GM20431 (cell line): ENCODE data around the gene COX8A.
"Not testable (repeated sequence)": the region's sequence is repeated elsewhere in the genome, so short reads cannot be mapped to it uniquely, and the experiment has no call there.

ENCODE experiments used
- in situ Hi-C: fragments of 300-500 bp; cut with MseI, MboI; formaldehyde crosslinking; loops from one replicate; pipeline ENCODE4 v1.15.0; 2020; ENCODE audit warnings: low sequenced_read_pairs; ENCODE audit not compliant: unreplicated experiment

COX8A gene

DNA sequence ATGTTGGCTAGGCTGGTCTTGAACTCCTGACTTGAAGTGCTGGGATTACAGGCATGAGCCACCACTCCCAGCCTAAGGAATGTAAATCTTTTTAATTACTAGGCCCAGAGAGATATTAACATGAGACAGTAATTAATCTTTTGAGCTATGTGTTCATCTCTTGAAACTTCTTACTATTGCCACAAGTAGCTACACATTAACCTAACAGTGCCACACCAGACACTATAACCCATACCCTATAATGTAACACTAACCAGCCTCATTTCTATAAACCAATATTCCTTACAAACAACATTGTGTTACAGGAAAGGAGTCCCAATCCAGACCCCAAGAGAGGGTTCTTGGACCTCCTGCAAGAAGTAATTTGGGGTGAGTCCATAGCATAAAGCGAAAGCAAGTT, 8.0 kb upstream of the COX8A start:
- in situ Hi-C loops = no loop called here

DNA sequence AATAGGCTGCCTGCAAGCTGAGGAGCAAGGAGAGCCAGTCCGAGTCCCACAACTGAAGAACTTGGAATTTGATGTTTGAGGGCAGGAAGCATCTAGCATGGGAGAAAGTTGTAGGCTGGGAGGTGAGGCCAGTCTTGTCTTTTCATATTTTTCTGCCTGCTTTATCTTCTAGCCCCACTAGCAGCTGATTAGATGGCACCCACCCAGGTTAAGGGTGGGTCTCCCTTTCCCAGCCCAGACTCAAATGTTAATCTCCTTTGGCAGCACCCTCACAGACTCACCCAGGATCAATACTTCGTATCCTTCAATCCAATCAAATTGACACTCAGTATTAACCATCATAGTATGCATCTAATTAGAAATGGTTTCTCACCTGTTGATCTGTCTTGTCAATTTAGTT, 5.0 kb upstream of the COX8A start:
- in situ Hi-C loops = no loop called here

DNA sequence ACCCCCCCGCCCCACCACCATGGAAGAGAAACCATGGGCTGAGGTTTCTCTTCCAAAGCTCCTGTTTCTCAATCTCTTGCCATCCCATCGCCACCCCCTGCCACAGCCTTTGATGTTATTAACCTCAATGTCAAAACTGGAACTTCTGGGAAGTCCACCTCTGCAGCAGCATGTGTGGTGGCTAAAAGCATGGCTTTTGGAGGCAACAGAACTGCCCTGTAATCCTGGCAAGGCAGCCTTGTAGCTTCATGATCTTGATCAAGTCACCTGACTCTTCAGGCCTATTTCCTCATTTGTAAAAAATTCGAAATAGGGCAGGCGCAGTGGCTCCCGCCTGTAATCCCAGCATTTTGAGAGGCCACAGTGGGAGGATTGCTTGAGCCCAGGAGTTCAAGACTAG, 3.5 kb upstream of the COX8A start:
- in situ Hi-C loops = no loop called here

DNA sequence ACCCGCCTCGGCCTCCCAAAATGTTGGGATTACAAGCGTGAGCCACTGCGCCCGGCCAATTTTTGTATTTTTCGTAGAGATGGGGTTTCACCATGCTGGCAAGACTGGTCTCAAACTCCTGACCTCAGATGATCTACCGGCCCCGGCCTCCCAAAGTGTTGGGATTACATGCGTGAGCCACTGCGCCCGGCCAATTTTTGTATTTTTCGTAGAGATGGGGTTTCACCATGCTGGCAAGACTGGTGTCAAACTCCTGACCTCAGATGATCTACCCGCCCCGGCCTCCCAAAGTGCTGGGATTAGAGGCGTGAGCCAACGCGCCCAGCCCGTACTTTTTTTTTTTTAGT, 535 bp upstream of the COX8A start:
- in situ Hi-C loops = not testable (repeated sequence)

DNA sequence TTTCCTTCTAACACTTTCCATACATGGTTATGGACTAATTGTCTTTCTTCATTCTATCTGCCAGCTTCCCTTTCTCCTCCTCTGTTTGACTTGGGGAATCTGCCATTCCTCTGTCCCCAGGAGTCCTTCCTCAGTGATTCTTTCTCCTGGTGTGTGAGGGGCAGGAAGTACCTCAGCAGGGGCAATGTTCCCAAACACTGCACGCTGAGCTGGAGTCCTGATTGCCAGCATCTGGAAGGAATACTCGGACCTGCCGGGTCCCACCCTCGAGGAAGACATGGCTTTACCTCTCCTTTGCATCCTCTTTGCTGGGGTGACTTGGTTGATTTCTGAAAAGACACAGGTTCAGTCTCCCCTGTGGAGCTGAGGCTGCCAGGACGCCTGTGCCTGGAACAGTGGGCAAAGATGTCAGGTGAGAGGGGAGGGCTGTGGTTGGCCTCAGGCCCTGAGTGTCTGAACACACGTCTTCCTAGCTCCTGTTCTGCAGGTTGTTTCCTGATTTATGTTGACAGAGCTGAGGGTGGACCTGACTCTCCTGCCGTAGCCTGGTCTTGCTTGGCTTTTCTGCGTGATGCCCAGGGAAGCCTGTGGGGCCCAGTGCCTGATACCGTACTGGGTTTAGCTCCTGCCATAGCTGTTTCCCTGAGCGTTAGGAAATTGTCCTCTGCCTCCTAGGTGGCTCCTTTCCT, 4.3 kb downstream of the COX8A start:
- in situ Hi-C loops = no loop called here

DNA sequence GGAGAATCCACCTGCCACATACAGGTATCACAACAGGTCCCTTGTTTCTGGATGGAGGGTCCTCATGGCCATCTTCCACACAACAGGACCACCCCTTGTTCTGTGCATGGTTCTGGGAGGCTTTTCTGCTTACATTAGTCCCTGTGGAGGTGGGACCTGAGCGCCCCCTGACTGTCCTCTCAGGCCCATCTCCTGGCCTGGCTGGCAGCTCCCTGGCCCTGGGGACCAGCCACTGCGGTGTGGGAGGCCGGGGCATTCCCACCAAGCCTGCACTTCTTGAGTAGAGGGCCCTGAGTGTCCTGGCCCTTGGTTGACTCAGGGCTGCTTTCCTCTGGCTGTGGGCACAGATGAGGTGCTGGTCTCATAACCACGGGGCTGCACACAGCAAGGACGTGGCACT, 5.0 kb downstream of the COX8A start:
- in situ Hi-C loops = no loop called here

DNA sequence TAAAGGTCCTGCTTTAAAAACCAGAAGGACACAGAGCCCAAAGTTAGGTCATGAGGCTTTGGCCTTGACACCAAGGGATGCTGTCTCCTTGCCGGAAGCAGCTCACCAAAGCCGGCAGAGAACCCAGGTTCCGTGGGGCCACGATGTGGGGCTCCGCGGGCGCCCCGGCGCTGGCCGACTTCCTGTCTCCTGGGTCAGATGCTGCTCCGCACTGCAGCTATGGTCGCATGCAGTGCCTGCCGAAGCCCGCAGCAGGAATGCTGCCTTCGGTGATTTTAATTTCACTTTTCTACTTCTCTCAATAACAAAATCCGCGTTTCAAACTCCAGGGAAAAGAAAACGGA, 11.4 kb downstream of the COX8A start:
- in situ Hi-C loops = no loop called here

DNA sequence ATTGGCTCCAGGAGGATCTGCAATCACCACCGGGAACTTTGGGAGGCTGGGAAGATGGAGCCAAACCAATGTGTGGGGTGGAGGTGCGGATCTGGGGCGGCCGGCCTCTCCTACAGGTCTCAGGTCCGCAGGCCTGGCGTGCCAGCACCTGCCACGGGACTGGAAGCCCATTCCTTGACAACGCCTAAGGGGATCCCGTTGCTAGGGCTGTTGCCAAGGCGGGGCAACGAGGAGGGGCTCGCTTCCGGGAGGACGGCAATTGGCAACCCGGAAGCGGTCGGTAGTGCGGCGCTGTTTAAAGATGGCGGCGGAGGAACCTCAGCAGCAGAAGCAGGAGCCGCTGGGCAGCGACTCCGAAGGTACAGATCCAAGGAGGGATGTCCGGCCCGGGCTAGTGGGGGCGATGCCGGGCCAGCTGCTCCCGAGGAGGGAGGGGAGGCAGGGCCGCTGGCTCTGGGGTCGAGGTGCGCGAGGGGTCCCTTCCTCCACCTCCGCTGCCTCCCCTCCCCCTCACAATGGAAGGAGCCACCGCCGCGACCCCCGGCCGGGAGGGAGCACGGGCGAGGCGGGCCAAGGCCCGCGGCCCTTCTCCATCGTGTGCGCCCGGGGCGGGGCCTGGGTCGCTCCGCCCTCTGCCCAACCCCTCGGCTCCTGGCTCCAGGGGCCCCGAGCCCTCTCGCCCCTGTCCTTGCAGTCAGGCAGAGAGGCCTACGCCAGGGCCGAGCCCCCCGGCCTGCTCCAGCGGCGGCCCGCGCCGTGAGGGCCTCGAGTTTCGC, 11.9 kb downstream of the COX8A start, which contains the start of gene OTUB1:
Gene OTUB1, plus strand, starts transcription at position 283 of the 776 bp plus-strand sequence. Its CDS starts 19 bp downstream, at position 302.
- in situ Hi-C loops = no loop called here

DNA sequence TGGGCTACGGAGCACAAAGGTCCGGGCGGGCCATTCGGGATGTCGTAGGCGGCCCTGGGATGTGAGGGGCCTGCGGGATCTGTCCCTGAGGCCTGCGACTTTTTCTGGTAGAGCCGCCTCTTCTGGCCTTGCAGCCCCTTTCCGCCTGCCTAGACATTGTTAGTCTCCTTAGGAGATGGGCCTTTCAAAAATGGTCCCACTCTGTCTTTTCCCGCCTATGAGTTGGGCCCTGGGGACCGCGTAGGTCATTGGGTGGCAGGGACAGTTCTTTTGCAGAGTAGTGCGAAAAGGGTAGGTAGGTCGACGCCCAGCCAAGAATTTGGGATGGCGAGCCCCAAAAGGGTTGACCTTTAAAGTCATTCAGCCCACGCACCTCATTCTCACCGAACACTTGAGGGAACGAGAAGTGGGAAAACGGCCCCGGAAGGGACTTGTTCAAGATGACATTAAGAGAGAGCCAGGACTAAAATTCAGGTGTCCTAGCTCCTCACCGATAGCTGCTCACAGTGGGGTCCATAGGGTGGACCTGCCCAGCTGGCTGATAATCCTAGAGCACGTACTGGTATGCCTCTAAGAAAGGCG, 12.6 kb downstream of the COX8A start:
- in situ Hi-C loops = no loop called here

DNA sequence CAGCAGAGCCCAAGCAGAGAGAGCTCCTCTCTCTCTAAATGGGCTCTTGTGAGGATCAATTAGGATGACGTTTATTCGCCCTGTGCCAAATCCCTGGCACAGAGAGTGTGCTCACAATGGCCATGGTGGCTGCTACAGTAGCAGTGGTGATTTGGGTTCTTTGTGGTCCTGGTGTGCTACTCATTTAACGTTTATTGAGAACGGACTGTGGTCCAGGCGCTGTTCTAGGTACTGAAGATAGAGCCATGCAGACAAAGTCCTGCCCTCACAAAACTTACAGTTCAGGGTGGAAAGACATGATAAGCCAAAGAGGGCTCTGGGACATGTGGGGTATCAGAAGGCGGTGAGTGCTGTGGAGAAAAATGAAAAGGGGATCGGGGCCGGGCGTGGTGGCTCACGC, 17.1 kb downstream of the COX8A start:
- in situ Hi-C loops = no loop called here

DNA sequence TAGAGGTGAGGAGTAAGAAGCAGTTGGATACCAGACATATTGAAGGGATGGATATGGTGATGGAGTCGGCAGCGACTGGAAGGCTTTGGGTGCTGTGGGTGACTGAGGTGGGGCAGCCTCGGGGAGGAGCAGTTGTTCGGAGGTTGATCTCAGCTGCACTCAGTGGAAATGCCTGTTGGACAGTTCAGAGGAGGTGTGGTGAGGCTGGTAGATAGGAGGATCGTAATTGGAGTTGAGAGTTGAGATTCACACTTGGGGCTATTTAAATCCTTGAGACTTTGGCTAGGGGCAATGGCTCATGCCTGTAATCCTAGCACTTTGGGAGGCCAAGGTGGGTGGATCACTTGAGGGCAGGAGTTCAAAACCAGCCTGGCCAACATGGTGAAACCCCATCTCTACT, 18.7 kb downstream of the COX8A start:
- in situ Hi-C loops = no loop called here

DNA sequence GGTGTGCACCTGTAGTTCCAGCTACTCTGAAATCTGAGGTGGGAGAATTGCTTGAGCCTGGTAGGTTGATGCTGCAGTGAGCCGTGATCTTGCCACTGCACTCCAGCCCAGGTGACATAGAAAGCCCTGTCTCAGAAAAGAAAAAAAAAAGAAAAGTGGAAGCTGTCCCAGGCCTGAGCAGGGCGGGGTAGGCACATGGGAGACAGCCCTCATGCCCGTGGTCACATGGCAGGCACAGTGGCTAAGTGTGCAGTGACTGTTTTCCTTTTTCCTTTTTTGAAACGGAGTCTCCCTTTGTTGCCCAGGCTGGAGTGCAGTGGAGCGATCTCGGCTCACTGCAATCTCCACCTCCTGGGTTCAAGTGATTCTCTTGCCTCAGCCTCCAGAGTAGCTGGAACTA, 19.6 kb downstream of the COX8A start:
- in situ Hi-C loops = no loop called here

DNA sequence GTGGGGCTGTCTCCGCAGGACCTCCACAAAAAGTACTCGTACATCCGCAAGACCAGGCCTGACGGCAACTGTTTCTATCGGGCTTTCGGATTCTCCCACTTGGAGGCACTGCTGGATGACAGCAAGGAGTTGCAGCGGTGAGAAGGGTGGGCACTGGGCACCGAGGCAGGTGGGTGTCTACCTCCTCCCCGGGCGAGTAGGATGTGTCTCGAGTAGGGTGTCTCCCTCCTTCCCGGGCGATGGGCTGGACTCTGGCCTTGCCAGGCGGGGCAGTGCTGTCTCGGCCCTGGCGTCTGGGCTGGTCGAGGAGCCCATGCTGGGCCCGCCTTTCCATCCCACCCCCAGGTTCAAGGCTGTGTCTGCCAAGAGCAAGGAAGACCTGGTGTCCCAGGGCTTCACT, 22.1 kb downstream of the COX8A start:
- in situ Hi-C loops = no loop called here

DNA sequence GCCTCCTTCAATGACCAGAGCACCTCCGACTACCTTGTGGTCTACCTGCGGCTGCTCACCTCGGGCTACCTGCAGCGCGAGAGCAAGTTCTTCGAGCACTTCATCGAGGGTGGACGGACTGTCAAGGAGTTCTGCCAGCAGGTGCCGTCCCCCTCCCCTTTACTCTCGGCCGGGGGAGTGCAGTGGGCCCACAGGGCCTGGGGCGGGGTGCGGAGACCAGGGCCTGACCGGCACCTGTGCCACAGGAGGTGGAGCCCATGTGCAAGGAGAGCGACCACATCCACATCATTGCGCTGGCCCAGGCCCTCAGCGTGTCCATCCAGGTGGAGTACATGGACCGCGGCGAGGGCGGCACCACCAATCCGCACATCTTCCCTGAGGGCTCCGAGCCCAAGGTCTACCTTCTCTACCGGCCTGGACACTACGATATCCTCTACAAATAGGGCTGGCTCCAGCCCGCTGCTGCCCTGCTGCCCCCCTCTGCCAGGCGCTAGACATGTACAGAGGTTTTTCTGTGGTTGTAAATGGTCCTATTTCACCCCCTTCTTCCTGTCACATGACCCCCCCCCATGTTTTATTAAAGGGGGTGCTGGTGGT, 22.8 kb downstream of the COX8A start:
- in situ Hi-C loops = no loop called here

DNA sequence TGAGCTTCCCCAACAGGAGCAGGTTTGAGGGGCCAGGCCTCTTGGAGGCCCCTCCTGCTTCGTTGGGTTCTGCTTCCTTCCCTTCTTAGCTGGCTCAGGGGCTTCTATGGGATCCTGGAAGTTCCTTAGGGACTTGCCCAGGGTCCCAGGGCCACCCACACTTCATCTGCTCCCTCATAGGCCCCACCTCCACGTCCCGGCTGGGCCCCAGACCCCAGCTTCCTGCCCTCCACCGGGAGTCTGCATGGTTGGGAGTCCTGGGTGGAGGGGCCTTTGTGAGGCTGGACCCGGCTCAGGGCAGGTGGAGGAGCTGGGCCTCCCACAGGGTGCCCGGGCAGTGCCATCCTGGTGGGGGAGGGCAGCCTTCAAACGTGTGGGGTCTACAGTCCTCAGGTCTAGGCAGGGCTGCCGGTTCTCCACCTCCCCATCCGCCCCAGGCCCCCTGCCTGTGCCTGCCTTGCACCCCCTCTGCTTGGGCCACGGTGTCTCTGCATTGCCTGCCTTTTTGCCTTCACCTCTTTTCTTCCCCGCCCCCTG, 23.4 kb downstream of the COX8A start:
- in situ Hi-C loops = no loop called here

DNA sequence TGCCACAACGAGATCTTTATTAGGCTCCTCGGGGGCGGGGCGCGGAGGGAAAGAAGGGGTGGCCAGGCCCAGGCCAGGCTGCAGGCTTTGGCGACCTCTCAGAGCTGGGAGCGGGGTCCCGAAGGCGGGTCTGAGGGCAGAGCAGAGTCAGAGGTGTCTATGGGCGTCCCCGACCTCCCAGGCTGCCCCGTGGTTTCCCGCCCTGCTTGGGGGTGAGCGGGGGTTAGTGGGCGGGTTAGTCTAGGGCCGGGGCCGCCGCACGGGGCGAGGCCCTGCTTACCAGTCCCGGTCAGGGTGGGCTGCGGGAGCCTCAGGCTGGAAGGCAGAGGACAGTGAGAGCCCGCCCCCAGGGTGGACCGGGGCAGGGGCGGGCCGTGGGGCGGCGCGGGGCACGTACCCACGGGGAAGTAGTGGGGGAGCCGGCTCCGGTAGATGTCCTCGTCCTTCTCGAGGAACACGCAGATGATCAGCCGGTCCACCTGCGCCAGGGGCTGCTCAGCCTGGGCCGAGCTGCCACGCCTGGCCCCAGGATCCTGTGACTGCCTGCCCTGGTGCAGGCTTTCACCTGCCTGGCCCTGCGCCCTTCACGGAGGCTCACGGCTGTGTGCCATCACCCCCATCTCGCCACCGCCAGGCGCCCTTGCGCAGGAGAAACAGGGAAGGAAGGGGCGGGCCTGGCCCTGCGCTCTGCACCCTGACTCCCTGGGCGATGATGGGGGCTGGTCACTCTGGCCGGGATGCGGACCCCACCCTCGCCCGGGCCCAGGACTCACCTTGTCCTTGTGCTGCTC, 24.3 kb downstream of the COX8A start:
- in situ Hi-C loops = no loop called here

DNA sequence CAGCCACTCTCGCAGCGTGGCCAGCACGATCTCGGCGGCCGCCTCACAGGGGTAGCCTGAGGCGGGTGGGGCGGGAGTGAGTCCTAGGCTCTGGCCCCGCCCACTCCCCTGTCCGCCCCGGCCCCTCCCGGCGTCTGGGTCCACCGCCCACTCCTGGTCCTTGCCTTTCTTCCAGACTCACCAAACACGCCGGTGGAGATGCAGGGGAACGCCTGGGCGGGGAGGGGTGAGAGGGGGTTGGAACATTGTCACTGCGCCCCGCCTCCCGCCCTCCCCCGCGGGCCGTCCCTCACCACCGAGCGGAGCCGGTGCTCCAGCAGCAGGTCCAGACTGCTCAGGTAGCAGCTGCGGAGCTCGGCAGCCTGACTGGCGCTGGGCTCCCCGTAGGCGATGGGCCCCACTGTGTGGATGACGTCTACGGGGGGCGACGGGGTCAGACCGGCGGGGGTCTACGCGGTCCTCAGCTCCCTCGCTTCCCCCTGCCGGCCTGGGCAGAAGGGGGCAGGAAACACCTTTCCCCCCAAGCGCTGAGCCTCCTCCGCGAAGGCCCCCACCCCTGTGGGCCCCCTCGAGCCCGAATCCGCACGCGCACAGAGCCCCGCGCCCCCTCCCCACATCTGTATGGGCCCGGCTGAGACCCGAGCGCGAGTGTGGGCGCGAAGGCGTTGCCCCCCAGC, 25.1 kb downstream of the COX8A start:
- in situ Hi-C loops = loop anchor here (10.0 kb wide), 1 partner anchor 145 kb away; no protein-coding TSS in a partner anchor

DNA sequence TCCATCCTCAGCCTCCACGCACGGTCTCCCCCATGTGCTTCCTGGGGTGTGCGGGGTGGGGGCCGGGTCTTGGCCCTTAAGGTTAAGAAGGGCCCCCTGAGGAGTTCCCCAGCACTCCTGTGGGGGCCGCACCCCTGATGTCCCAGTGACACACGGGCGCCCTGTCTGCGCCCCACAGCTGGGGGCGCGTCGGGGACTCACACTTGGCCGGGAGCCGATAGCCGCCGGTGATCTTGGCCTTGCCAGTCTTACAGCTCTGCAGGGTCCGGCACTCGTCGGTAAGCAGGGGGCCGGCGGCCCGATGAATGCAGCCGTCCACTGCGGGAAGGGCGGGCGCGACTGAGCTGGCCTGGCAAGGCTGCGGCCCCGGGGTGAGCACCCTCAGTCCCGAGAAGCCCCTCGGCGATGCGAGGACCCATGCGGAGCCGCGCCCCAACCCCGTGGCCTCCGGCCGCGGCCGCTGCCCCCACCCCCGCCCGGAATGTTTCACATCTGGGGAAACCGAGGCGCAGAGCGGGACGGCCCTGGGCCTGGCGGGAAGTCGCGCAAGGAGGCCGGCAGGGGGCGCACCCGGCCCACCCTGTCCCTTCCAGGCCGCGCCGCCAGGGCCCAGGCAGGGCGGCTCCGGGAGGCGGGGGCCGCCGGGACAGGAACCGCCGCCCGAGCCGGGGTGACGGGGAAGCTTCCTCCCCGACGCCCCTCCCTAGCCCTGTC, 25.8 kb downstream of the COX8A start:
- in situ Hi-C loops = loop anchor here (10.0 kb wide), 1 partner anchor 145 kb away; no protein-coding TSS in a partner anchor
